Measurements from ENCODE around the gene CAND2. TPM values are rescaled to one million over a fixed set of nuclear protein-coding genes. Genes with fewer than 3 reads are reported as not detected.
"Not testable (repeated sequence)": the region's sequence is repeated elsewhere in the genome, so short reads cannot be mapped to it uniquely, and the experiment has no call there.

CAND2 gene
- polyA plus RNA-seq, 3 donors from 2014 or later = 0.32 to 1.3 TPM; not detected in 1

- peaks cover 0 to 4% (median 0%) of the 10 kb centered on the region in 6 donors for H3K9me3 Mint-ChIP-seq
- H3K4me3 Mint-ChIP-seq = no peak overlapping the region
- DNase-seq = no peak
- H3K36me3 Mint-ChIP-seq = no peaks in the 10 kb centered on the region
- no peaks in the 10 kb centered on the region for H3K4me1 Mint-ChIP-seq
- H3K27ac Mint-ChIP-seq = no peak overlapping the region
- peaks cover 4 to 6% (median 5%) of the 10 kb centered on the region in 3 donors for H3K27me3 Mint-ChIP-seq (ENCODE audit: low read depth in 3 of 3)
These were observed 19.3 kb upstream of the CAND2 start for GRCh38 chr3:12777171-12777570.

DNA sequence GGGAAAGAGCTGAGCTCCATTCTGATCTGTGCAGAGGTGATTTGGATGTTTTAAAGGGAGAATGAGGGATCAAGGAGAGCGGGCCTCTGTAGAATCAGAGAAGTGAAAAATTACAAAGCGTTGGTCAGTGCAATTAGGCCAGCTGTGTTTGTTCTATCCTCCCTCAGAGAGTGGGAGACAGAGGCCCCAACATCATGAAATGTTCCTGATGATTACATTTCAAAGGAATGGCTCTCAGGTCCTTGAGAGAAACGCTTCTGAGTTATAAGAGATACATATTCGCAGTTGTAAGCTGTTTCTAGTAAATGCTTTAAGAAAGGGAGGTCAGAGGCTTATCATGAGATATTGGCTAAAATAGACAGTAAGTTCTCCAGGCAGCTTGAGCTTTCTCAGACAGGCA is 15.7 kb upstream of the CAND2 start:
- no peaks in the 10 kb centered on the region for H3K36me3 Mint-ChIP-seq
- no peak overlapping the region for H3K4me3 Mint-ChIP-seq
- peaks cover 4 to 9% (median 6%) of the 10 kb centered on the region in 3 donors for H3K27me3 Mint-ChIP-seq (ENCODE audit: low read depth in 3 of 3)
- H3K4me1 Mint-ChIP-seq = no peaks in the 10 kb centered on the region
- no peak for DNase-seq
- H3K27ac Mint-ChIP-seq = no peak overlapping the region
- no peaks in the 10 kb centered on the region for H3K9me3 Mint-ChIP-seq

DNA sequence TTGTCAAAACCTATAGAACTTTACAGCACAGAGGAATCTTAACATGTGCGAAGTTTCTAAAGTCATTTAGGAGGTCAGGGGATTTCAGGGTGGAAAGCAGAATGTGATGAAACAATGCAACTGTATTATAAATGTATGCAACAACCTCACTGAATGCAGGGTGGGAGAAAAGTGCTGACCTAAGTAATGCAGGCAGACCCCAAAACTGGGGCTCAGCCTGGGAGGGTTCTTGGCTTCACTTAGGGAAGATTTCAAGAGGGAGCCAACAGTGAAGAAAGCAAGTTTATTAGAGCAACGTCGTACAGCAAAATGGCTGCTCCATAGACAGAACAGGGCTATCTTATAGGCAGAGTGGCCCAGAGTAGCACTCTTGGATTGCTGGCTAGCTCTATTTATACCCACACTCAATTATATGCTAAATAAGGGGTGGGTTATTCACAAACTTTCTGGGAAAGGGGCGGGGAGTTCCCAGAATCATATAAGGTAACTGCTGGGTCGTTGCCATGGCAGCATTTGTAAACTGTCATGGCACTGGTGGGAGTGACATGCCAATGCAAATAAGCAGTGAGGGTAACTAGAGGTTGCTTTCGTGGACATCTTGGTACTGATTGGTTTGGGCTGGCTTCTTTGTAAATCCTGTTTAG is 14.2 kb upstream of the CAND2 start:
- Mint-ChIP-seq H3K27ac (no peak overlapping the region), H3K4me1 (no peaks in the 10 kb centered on the region), H3K4me3 (no peak overlapping the region), H3K9me3 (no peaks in the 10 kb centered on the region), H3K27me3 (ENCODE audit: low read depth in 3 of 3) (peaks cover 6 to 10% (median 6%) of the 10 kb centered on the region in 3 donors), H3K36me3 (no peaks in the 10 kb centered on the region)
- DNase-seq = no peak

DNA sequence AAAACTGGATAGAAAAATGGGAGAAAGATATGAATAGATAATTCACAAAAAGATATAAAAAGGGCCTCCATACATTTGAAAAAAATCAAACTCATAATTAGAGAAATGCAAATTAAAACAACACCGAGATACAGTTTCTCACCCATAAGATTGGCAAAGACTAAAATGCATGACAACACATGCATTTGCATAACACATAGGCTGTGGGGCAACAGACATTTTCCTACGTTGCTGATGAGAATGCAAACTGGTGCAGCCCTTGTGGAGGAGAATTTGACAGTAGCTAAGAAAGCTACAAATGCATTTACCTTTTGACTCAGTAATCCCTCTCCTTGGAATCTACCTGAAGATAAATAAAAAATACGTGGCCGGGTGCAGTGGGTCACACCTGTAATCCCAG is 11.4 kb upstream of the CAND2 start:
- H3K27ac Mint-ChIP-seq = no peak overlapping the region
- H3K4me3 Mint-ChIP-seq = no peak overlapping the region
- no peaks in the 10 kb centered on the region for H3K9me3 Mint-ChIP-seq
- no peaks in the 10 kb centered on the region for H3K36me3 Mint-ChIP-seq
- peaks cover 3 to 10% (median 8%) of the 10 kb centered on the region in 3 donors for H3K27me3 Mint-ChIP-seq (ENCODE audit: low read depth in 3 of 3)
- H3K4me1 Mint-ChIP-seq = no peaks in the 10 kb centered on the region
- DNase-seq = no peak

DNA sequence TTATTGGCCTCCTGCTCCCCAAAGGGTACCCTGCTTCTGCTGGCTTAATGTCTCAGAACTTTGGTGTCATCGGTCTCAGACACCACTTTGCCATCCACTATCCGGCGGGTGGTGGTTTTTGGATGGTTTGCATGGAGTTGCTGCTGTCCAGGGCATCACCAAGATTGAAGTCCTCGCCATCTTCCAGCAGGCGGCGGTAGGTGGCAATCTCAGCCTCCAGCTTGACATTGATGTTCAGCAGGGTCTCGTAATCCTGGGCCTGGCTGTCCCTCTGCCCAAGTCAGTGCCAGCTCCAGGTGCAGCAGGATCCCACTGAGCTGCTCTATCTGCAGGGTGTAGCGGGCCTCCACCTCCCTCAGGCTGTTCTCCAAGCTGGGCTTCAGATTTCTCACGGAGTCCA is 9.1 kb upstream of the CAND2 start:
- not testable (repeated sequence) for H3K4me1 Mint-ChIP-seq; H3K27ac Mint-ChIP-seq; H3K27me3 Mint-ChIP-seq (ENCODE audit: low read depth in 3 of 3); H3K36me3 Mint-ChIP-seq; H3K4me3 Mint-ChIP-seq; H3K9me3 Mint-ChIP-seq
- DNase-seq = peak; percentile 24 to 53 (median 36)

GRCh38 chr3:12787967-12788690 is 8.4 kb upstream of the CAND2 start:
- not testable (repeated sequence) for H3K4me1 Mint-ChIP-seq; H3K9me3 Mint-ChIP-seq; DNase-seq; H3K4me3 Mint-ChIP-seq; H3K36me3 Mint-ChIP-seq; H3K27me3 Mint-ChIP-seq (ENCODE audit: low read depth in 3 of 3); H3K27ac Mint-ChIP-seq

GRCh38 chr3:12791430-12791829 is 5.0 kb upstream of the CAND2 start:
- Mint-ChIP-seq H3K36me3 (no peaks in the 10 kb centered on the region), H3K27ac (peak overlapping the region in 1 of 6 donors; percentile 61), H3K4me1 (peaks cover 7% of the 10 kb centered on the region in 2 donors), H3K9me3 (no peaks in the 10 kb centered on the region), H3K27me3 (ENCODE audit: low read depth in 3 of 3) (peaks cover 4 to 9% (median 8%) of the 10 kb centered on the region in 3 donors), H3K4me3 (no peak overlapping the region)
- no peak for DNase-seq

GRCh38 chr3:12793701-12794100 is 2.8 kb upstream of the CAND2 start:
- Mint-ChIP-seq H3K27ac (no peak overlapping the region), H3K36me3 (no peaks in the 10 kb centered on the region), H3K9me3 (no peaks in the 10 kb centered on the region), H3K27me3 (ENCODE audit: low read depth in 3 of 3) (peaks cover 5 to 11% (median 9%) of the 10 kb centered on the region in 3 donors), H3K4me3 (no peak overlapping the region), H3K4me1 (peaks cover 7 to 11% of the 10 kb centered on the region in 2 donors)
- DNase-seq = no peak

DNA sequence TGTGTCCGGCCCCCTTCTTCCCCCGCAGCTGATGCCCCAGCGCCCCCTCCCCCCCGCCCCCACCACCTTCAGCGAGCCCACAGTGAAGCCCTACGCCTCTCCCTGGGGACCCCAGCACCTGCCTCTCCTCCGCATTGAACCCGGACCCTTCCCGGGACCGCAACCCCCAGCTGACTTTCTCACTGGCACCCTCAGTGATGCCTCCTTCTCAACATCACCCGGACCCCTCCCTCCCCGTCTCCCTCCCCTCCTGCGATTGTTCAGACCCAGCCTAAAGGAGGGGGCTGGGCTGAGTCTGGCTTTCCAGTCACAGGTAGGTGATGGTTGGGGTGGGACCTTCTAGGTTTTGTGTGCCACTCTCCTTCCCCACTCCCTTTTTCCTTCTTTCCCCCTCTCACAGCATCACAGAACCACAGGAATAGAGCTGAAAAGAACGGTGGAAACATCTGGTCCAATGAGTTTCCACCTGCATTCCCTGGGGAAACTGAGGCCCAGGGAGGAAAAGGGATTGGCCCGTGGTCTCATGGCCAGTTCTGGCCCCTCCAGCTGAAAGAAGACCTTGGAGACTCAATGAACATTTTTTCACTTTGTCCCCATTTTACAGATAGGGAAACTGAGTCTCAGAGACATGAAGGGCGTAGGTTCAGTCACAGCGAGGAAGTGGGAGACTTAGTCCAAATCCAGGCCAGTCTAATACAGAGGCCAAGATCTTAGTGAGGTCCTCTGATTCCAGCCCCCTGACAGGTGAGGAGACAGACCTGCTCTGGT is 828 bp downstream of the CAND2 start:
- peak overlapping the region; percentile 25 to 90 (median 69) for H3K4me3 Mint-ChIP-seq
- DNase-seq = no peak
- H3K27me3 Mint-ChIP-seq (ENCODE audit: low read depth in 3 of 3) = peaks cover 4 to 11% (median 6%) of the 10 kb centered on the region in 3 donors
- H3K4me1 Mint-ChIP-seq = peaks cover 7 to 11% of the 10 kb centered on the region in 2 donors
- H3K9me3 Mint-ChIP-seq = no peaks in the 10 kb centered on the region
- H3K27ac Mint-ChIP-seq = peak overlapping the region in 2 of 6 donors; percentile 34 to 49
- no peaks in the 10 kb centered on the region for H3K36me3 Mint-ChIP-seq

DNA sequence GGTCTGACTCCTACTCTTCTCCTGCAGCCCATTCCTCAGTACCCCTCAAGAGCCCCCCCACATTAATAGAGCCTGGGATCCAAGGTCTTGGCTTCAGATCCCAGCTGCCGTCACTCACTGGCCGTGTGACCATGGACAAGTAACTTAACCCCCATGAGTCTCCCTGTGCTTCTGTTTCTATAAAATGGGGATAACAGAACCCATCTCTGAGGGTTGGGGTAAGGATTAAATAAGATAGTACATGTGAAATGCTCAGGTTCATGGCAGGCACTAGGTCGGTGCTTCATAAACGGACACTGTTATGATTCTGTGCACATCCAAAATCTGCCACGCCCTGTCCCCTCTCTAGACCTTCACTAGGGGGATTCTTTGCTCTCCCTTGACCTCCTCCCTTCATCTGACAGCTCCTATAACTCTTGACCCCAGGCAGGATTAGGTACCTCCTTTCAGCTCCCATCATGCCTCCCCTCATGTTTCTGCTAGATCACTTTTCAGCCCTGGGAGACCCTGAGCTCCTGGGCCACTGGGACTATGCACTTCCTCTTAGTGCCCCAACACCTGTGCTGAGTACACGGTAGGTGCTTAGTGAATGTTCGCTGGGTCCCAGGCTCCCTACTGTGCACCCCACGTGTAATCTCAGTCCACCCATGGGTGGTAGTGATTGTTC is 1.5 kb downstream of the CAND2 start:
- peaks cover 2 to 11% (median 6%) of the 10 kb centered on the region in 3 donors for H3K27me3 Mint-ChIP-seq (ENCODE audit: low read depth in 3 of 3)
- H3K4me1 Mint-ChIP-seq = peaks cover 7 to 11% of the 10 kb centered on the region in 2 donors
- peak overlapping the region in 3 of 6 donors; percentile 8 to 49 (median 47) for H3K27ac Mint-ChIP-seq
- no peak for DNase-seq
- no peaks in the 10 kb centered on the region for H3K9me3 Mint-ChIP-seq
- H3K36me3 Mint-ChIP-seq = no peaks in the 10 kb centered on the region
- peak overlapping the region; percentile 2 to 69 (median 57) for H3K4me3 Mint-ChIP-seq

DNA sequence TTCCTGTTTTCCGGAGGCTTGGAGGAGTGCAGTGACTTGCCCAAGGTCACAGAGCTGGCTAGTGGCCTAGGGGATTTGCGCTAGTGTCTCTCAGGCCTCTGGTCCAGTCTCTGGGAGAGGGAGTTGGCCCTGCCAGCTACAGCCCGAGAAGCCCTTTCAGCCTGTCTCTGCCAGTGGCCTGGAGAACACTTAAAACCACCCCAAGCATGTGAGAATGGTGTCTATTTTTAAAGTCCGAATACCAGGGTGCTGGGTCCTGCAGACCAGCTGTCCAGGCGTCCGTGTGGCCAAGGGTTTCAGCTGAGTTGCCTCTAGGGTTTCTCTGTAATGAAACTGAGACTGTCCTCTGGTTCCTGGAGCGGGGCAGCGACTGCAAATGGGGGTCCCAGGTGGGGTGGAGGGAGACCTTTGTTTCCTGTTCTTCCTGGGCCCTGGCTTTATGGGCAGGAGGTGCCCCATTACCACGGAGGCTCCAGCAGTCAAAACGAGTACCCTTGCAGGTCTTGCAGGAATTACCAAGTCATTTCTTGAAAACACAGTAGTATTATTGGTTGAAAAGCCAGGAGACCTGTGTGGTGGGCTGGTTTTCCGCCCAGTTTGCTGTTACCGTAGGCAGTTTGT is 2.2 kb downstream of the CAND2 start:
- H3K27me3 Mint-ChIP-seq (ENCODE audit: low read depth in 3 of 3) = peaks cover 2 to 11% (median 5%) of the 10 kb centered on the region in 3 donors
- no peaks in the 10 kb centered on the region for H3K36me3 Mint-ChIP-seq
- DNase-seq = no peak
- H3K4me3 Mint-ChIP-seq = peak overlapping the region in 1 of 5 donors; percentile 69
- no peak overlapping the region for H3K27ac Mint-ChIP-seq
- no peaks in the 10 kb centered on the region for H3K9me3 Mint-ChIP-seq
- H3K4me1 Mint-ChIP-seq = peaks cover 7 to 11% of the 10 kb centered on the region in 2 donors

DNA sequence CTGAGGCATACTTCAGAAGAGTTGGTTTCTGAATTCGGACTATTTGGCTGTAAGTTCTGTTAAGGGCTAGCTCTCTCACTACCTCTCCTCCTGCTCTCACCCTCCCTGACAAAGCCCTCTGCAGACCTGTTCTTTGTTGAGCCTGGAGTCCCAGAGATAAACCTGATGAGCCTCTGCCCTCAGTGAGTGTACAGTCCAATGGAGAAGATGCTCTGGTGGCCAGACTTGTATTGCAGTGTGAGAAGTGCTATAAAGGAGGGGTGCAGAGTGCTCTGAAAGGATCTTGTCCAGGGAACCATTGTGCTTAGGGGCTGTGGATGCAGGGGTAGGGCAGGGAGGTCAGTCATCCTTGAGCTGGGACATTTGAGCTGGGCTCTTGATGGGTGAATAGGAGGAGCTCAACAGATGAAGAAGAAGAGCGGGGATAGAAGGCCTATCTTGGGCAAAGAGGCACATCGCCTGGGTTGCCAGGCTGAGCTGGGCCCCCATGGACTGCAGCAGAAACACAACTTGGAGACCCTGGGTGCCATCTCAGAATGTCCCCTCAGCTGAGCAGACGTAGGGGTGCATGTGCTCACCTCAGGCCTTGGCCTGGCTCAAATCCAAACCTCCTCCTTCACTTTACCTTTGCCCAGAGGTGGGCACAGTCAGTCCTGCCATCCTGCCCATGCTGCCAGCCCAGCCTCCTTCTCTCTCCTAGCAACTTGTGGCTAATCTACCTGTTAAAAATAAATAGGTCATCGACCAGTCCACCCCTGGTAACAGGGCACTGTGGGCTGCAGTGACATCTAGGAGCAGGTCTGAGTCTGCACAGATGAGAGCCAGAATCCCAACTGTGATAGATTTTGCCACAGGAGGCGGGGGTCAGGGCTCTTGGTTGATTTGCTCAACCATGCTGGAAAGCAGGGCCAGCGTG is 3.3 kb downstream of the CAND2 start:
- H3K4me3 Mint-ChIP-seq = no peak overlapping the region
- H3K27ac Mint-ChIP-seq = no peak overlapping the region
- no peaks in the 10 kb centered on the region for H3K36me3 Mint-ChIP-seq
- H3K4me1 Mint-ChIP-seq = peaks cover 7 to 11% of the 10 kb centered on the region in 2 donors
- no peaks in the 10 kb centered on the region for H3K9me3 Mint-ChIP-seq
- peaks cover 2 to 11% (median 7%) of the 10 kb centered on the region in 3 donors for H3K27me3 Mint-ChIP-seq (ENCODE audit: low read depth in 3 of 3)
- DNase-seq = no peak

Measured in immature natural killer cell (primary cell).